Measurements from ENCODE around the gene CMTM6.
"Not testable (repeated sequence)": the region's sequence is repeated elsewhere in the genome, so short reads cannot be mapped to it uniquely, and the experiment has no call there.

Gene CMTM6

GRCh38 chr3:32502118-32502945, at the start of gene CMTM6:
Gene CMTM6 (minus strand): TSS chr3:32502852. CDS start chr3:32502745, 107 bp downstream.
- peak; percentile 81 for DNase-seq

- no peak for DNase-seq
These were observed 49.4 kb upstream of the CMTM6 start for GRCh38 chr3:32552013-32552412.

- DNase-seq: no peak
These were observed 48.8 kb upstream of the CMTM6 start for GRCh38 chr3:32551496-32551895.

DNA sequence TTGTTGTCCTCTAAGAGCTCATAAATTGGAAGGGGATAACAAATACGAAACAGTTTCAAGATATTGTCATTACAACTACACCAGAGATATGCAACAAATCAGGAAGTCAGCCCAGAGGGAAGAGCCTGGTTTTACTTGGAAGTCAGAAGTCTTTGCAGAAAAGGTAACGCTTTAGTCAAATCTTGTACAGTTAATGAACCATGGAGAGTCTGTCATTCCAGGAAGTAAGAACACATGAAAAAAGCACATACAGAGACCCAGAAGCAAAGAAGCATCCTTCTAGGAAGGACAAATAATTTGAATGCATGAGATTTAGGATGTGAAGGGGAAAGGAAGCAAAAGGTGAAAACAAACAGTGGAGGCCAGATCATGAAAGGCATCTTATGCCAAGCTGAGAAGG, 48.4 kb upstream of the CMTM6 start:
- no peak for DNase-seq

GRCh38 chr3:32545305-32545704, 42.7 kb upstream of the CMTM6 start:
- no peak for DNase-seq

DNA sequence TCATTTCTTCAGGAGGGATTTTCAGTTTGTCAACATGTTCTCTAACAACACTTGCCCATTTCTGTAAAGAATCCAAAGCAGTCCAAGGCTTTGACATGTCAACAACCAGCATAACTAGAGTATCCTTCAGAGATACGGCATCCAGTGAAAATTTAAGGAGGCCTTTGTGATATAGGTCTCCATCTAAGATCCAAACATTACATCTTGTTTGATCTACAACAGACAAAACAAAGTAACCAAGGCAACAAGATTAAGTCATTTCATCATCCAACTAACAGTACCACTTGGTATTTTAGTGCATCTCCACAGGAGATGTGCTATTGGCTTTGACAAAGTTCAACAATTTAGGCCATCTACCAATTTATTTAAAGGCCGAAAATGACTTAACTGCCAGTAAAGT, 42.2 kb upstream of the CMTM6 start:
- DNase-seq: no peak

GRCh38 chr3:32542807-32543206, 40.2 kb upstream of the CMTM6 start:
- DNase-seq: no peak

- DNase-seq: no peak
These were observed 38.2 kb upstream of the CMTM6 start for GRCh38 chr3:32540899-32541298.

DNA sequence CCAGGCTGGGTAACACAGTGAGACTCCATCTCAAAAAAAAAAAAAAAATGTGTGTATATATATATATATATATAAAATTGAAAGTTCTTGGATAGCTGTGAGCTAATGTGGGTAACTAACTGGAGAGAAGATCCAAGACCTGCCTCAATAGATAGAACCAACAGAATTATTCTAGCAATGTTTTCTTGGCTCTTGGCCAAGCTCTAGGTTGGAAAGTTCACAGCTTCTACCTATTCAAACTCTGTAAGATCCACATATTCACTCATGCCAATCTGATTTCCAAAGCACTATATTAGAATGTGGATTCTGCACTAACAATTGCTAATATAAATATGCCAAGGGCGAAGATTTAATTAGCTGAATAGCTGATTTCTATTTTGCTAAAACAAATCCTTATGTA, 29.8 kb upstream of the CMTM6 start:
- no peak for DNase-seq

DNA sequence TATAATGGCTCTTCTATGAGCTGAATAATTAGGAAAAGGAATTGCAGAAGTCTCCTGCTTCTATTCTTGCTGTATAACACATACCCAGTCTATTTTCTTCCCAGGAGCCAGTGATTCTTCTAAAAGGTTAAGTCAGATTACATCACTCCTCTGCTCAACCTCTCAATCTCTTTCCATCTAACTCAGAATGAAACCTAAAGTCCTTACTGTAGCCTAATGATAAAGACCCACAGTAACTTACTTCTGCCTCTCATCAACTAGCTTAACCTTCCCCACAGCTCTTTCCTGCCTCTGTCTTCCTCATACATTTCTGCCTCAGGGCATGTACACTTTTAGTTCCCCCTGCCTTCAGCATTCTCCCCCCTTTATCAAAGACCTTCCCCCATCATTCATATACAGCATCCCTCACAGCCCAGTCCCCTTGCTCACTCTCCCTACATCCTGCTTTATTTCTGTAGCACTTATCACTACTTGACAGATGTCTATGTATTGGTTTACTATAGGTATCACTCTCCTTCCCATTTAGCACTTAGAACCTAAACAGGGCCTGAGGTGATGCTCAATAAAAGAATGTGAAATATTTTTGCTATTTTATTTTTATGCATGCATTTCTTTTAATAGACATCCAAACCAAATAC, 28.5 kb upstream of the CMTM6 start:
- no peak for DNase-seq

DNA sequence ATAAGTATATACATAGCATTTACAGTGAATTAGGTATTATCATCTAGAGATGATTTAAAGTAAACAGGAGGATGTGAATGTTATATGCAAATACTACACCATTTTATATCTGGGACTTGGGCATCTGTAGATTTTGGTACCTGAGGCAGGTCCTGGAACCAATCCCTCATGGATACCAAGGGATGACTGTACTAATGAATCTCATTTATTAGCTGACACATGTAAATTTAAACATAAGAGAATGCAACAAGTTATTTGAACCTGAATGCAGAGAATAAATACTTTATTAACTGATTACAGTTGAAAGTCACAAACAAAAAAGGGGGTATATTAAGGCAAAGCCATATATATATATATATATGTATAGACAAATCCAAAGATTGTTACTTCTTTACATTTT, 23.1 kb upstream of the CMTM6 start:
- DNase-seq: no peak

GRCh38 chr3:32522682-32523081, 20.0 kb upstream of the CMTM6 start:
- no peak for DNase-seq

DNA sequence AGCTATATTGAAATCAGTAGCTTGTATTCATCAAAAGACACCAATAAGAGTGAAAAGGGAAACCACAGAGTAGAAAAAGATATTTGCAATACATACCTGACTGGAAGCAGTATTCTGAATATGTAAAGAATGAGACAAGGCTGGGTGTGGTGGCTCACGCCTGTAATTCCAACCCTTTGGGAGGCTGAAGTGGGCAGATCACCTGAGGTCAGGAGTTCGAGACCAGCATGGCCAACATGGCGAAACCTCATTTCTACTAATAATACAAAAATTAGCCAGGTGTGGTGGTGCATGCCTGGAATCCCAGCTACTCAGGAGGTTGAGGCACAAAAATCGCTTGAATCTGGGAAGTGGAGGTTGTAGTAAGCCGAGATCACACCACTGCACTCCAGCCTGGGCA, 16.3 kb upstream of the CMTM6 start:
- DNase-seq: not testable (repeated sequence)

DNA sequence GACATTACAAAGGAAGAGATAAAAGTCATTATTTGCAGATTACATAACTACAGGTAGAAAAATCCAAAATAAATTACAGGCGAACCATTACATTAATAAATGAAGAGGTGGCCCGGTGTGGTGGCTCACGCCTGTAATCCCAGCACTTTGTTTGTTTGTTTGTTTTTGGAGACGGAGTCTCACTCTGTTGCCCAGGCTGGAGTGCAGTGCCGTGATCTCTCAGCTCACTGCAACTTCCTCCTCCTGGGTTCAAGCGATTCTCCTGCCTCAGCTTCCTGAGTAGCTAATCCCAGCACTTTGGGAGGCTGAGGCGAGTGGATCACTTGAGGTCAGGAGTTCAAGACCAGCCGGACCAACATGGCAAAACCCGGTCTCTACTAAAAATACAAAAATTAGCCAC, 14.1 kb upstream of the CMTM6 start:
- not testable (repeated sequence) for DNase-seq

DNA sequence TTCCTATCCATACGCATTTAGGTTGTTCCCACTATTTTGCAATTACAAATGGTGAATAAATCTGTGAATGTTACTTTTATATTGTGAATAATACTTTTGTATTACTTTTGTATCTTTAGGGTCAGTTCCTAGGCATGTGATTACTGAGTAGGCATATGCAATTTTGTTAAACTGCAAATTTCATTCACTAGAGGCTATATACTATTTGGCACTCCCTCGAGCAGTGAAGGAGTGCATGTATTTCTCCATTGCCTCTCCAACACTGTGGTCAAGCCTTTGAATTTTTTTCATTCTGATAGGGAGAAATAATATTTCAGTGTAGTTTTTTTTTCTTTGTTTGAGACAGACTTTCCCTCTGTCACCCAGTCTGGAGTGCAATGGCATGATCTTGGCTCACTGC, 8.4 kb upstream of the CMTM6 start:
- DNase-seq: no peak

DNA sequence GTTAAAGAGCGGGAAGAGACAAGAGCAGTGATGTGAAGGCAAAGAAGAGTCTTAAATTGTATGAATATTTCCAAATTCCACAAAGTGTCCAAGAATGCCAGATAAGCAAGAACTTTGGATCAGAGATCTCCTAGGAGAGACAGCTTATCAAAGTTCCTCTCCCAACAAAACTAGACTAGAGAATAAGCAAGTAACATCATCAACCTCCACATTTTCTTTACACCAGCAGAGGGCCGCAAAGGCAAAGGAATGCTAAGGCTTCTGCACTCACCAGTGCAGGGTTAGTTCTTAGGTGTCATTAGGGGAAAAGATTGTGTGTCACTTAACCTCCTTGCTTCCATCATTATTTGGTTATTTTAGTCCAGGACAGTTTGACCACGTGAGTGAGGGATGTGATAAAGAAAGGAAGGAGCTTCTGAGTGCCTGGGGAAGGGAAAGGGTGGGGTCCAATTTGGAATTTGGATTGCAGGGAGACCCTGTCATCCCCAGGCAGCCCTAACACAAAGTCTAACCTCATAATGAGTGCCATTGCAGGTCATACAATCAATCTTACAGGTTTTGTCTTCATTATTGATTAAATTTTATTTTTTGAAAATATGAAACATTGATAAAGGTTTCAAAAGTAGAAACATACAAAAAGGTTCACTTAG, 7.5 kb upstream of the CMTM6 start:
- DNase-seq: peak; percentile 70

DNA sequence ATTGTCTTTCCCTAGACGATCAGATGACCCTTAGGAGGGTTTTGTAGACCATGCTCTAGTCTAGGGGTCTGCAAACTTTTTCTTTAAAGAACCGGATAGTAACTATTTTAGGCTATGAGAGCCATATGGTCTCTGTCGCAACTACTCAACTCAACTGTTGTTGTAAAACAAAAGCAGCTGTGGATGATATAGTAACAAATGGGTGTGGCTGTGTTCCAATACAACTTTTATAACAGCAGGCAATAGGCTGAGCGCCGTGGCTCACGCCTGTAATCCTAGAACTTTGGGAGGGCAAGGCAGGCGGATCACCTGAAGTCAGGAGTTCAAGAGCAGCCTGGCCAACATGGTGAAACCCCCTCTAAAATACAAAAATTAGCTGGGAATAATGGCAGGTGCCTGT, 6.1 kb upstream of the CMTM6 start:
- DNase-seq: no peak

DNA sequence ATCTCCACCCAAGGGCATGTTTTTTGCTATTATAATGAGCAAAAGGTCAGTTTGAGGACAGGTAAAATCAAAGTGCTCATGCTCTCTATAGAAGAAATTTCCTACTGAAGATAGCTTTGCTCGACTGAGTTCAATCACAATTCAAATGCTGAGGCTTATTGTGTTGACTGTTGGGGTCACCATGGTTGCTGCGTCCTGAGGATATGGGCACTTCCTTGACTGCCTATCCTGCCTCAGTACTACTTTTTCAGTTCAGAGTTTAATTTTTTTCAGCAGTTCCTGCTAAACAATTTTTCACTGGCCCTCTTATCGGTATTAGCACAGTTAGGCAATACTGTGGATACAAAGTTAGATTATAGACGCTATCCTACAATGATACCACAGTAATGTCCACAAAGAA, 3.8 kb upstream of the CMTM6 start:
- DNase-seq: no peak

DNA sequence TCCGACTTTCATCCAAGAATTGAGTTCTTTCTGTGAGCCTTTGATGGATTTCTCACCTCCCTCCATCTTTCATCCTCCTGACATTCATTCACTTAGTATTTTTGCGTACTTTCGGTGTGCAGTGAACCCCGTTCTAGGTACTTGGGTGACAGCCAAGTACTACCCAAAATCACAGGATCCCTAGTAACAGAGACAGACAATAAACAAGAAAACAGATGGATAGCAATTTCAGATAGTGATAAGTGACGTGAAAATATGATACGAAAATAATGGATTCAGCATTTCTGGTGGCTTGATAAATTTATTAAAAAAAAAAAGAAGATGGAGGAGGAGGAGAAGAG, 264 bp upstream of the CMTM6 start:
- no peak for DNase-seq

GRCh38 chr3:32501783-32502117, 902 bp downstream of the CMTM6 start:
- no peak for DNase-seq

GRCh38 chr3:32500880-32501782, 1.5 kb downstream of the CMTM6 start:
- no peak for DNase-seq

GRCh38 chr3:32500231-32500630, 2.4 kb downstream of the CMTM6 start:
- DNase-seq: no peak

DNA sequence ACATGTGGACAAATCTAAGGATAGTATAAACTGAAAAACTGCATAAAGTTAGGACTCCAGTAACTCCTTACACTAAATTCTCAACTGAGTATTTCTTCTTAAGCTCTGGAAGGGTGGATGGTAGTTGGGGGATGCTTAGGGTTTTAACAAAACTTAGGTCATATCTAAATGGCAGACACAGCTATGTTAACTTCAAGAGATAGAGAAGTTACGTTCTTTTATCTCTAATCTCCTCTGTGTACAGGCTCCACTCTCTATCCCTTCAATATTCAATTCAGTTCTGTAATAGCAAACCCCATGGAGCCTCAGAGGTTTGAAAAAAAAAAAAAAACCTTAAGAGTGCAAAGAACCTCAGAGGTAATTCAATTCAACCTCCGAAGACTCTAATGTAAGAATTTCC, 3.1 kb downstream of the CMTM6 start:
- DNase-seq: no peak
